Glomerular visceral epithelial cell (primary cell): ENCODE results near the gene LRP1B.

Experiments
- DNase-seq: peaks from one replicate; pipeline ENCODE4 v3.0.0-alpha.2; 2016; ENCODE audit errors: extremely low spot score

Gene LRP1B

DNA sequence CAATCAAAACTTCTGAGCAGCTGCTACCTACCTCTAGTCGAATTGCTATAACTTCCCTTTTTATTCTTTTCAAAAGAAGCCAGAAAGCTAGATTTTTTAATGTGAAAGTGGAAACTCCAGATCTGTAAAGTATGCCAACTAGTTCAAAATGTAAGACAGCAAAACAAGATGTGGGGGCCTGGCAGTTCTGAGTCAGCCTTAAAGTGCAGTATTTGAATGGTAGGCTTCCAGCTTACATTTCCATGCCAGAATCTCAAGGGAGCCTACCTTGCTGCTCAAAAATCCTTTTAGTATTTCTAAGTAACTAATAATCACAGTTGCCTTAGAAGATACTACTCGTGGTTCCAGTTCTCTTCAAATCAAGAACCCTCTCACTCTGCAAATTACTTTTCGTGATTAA lies 1288.7 kb downstream of the LRP1B start:
- DNase-seq = no peak

DNA sequence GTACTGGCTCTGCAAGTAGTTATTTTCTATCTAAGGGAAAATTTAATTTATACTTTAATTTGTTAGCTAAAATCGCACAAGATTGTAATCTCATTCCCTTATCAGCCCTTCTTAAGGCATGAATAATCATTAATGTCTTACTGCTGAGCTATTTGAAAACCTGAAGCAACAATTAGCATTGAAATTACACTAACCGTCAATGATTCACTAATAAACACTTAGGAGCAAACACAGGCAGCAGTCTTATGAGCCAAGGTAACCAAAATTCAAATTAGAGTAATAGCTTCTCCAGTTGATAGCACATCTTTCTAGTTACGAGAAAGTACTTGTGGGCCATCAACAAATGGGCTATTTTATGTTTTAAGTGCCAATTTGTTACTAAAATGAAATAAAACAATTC lies 1289.7 kb downstream of the LRP1B start:
- DNase-seq = no peak

DNA sequence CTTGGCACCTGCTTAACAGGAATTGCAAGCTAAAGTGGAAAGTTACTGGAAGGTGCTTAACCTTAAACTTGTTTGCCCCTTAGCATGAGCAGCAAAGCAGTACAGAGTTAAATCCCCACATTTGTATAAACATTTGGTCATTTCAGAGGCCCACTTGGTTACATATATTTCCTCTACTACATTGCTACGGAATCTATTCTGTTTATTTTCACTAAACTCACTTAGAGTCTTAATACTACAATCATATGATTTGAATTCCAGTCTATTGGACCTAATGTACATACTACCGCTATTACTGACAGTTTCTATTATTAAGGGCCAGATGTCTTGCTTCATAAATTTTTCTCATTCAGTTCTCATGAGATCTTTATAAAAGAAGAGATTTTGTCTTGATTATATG lies 1294.0 kb downstream of the LRP1B start:
- DNase-seq = no peak

- DNase-seq = no peak
Observed at GRCh38 chr2:140835079-140835478, 1295.7 kb downstream of the LRP1B start.

- DNase-seq = no peak
Observed at GRCh38 chr2:140814141-140814540, 1316.7 kb downstream of the LRP1B start.

DNA sequence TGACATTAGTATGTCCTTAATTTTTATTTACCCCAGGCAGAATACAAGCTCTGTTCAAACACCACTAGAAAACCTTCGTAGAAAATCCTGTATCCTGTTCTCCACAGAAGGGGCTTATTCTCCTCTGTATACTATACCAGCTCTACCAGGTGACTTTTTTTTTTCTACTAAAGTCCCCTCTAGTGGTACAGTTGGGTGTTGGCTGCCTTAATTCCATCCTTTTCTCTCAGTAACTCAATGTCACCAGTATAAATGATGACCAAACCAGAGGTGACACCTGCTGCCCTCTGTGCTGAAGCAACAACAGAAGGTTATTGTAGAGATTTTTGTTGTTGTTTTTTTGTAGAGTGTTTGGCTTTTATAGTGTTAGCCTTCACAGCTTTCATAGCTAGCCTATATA lies 1322.0 kb downstream of the LRP1B start:
- DNase-seq = no peak

DNA sequence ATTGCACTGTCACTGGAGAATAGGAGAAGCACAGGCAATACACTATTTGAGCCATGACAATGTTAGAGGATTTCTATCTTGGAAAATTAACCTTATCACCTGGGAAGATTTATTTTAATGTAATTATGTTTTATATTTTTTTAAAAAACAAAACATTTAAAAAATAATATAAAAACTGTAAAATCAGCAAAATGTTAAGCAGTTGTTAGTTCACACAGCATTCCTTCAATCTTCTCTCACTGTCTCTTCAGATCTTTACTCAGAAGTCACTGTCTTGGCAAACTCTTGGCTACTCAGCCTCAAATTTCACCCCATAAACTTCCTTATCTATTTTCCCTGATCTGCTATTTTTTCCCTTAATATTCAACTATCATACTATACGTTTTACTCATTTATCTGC lies 1322.6 kb downstream of the LRP1B start:
- DNase-seq = no peak

GRCh38 chr2:140804700-140805260 lies 1326.0 kb downstream of the LRP1B start:
- DNase-seq = no peak

DNA sequence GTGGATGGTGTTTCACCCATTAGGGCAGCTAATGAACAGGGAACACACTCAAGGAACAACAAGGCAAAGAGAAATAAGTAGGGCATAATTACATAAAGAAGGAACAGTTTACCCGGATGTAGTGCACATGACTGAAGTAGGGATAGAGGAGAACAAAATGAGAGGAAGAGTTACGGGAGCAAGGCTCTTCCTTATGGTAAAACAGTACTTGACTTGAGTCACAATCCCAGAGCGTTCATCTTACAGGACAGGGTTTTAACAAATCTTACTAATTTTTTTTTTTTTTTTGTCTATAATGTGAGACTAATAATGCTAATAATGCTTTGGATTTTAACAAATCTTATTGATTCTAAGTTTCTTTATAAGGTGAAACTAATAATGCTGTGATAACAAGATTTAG lies 1329.5 kb downstream of the LRP1B start:
- no peak for DNase-seq

GRCh38 chr2:140797718-140798117 lies 1333.1 kb downstream of the LRP1B start:
- DNase-seq = no peak

DNA sequence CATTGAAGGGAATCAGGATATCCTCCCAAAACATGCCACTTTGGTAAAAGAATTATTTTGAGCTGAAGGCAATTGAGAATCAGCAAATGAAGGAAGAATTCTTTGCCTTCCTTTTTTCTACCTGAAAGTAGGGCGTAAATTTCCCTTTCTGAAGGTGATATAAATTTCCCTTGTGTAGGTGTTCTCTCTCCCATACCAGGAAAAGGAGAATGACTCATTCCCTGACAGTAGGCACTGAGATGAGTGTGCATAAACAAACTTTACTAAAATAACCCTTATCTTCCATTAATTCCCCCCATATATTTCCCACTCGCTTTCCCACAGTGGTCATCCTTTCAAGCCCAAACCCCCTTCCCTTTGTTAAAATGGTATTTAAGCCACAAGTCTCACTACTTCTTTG lies 1339.0 kb downstream of the LRP1B start:
- DNase-seq = no peak

- DNase-seq = no peak
Observed at GRCh38 chr2:140786585-140786984, 1344.2 kb downstream of the LRP1B start.

DNA sequence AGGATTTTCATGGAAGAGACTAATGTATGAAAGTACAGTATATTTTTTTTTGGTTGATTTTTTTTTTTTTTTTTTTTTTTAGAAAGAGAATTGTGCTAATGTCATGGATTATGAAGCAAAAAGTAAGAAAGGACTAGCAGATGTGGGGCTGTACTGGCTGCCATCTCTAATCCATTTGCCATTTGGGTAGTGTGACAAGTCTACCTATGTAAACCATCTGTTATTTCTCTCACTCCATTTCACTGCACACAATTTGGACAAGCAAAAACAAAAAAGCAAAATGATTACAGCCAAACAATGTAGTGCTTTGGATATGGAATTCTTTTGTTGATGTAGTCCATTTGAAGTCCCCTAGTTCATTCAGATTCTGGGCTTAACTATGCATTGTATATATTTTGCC lies 1355.4 kb downstream of the LRP1B start:
- no peak for DNase-seq

GRCh38 chr2:140770645-140771044 lies 1360.2 kb downstream of the LRP1B start:
- no peak for DNase-seq

DNA sequence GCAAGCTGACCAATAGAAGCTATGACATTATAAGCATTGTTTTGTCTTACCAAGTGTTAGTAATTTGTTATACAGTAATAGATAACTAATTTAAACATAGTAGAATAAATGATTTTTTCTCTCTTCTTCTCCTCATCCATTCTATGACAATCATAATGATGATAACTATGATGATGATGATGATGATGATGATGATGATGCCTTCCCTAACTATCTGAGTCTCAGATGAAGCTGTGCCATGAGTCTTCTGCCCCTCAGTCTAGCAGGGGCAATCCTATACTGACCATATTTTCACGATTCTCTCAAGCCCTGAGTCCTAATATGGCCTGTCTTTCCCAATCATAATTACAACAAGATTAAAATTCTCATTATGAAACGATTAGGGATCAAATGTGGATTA lies 1369.0 kb downstream of the LRP1B start:
- no peak for DNase-seq

GRCh38 chr2:140759426-140760156 lies 1371.2 kb downstream of the LRP1B start:
- DNase-seq = no peak

DNA sequence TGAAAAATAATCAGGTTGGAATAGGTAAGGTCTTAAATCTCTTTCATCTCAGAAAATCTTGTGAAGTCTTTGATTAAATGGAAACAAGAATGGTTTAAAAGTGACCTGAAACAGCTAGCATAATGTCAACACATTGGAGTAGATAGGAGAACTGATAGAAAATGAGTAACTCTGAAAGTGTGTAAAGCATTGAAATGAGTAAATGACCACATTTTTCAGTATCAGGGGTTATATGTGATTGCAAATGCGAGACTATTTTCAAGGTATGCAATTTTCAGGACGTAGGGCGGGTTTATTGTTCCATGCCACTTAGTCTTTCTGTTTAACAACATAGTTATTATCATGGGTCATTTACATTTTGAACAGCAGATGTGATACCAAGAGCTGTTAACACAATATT lies 1383.2 kb downstream of the LRP1B start:
- no peak for DNase-seq

GRCh38 chr2:140747090-140747489 lies 1383.7 kb downstream of the LRP1B start:
- no peak for DNase-seq

GRCh38 chr2:140744379-140744778 lies 1386.4 kb downstream of the LRP1B start:
- DNase-seq = no peak

DNA sequence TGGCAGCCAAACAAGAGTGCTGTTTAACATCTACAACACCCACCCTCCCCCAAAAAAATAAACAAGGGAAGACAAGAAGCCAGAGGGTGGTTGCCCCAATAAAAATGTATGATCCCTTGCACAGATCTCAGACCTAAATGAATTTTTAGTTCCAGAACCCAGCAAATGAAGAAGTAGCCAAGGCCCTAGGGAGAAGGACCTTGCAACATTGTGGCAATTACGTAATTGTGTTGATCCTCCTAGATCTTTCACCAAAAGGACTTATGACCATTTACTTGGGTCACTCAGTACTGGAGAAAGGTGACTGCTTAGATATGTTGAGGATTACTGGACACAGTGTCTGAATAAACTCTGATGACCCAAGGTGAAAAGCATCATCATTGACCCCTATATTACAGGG lies 1393.8 kb downstream of the LRP1B start:
- no peak for DNase-seq

DNA sequence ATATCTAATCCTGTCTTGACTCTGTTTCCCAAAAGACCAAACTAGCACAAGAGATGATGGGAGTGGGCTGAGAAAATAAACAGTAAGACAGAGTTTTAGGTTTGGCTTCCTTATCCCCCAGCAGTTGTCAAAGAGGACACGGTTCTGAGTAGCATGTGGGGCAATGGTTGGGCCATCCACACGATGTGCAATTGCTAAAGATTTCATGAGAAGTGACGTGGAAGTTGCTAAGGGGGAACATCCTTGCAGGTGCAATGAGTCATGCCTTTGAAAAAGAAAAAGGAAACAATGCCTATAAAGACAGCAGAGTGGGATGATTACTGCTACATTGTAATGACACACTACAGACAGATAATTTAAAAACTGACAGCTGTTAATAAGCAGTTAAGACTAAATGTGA lies 1395.8 kb downstream of the LRP1B start:
- no peak for DNase-seq

- DNase-seq = no peak
Observed at GRCh38 chr2:140718999-140719398, 1411.8 kb downstream of the LRP1B start.

DNA sequence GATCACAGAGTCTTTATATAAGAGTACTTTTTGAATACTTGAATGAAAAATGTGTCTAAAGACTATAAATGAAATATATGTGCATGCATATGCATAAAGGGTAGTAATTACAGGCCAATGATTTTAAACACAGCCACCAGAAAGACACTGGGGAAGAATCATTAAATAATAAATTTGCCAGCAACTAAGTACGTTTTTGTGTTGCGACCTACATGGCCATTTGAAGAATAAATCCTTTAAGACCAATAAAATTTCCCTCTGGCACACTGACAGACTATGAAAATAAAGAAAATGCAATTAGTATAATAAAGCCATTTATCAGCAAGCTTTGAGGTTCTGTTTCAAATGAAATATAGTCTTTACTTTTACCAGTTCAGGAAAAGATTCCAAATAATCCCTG lies 1413.3 kb downstream of the LRP1B start:
- no peak for DNase-seq

- DNase-seq = no peak
Observed at GRCh38 chr2:140714586-140714985, 1416.2 kb downstream of the LRP1B start.
